HG03025 (cell line): ENCODE measurements around the gene CENPP.
"Not testable (repeated sequence)": the region's sequence is repeated elsewhere in the genome, so short reads cannot be mapped to it uniquely, and the experiment has no call there.

ENCODE experiments used
- ATAC-seq: cut with Tn5 transposase; IDR thresholded peaks from one replicate; pipeline ENCODE4 v1.9.1; 2021; ENCODE audit warnings: mild to moderate bottlenecking, moderate library complexity; ENCODE audit not compliant: unreplicated experiment, low FRiP score

Gene CENPP

DNA sequence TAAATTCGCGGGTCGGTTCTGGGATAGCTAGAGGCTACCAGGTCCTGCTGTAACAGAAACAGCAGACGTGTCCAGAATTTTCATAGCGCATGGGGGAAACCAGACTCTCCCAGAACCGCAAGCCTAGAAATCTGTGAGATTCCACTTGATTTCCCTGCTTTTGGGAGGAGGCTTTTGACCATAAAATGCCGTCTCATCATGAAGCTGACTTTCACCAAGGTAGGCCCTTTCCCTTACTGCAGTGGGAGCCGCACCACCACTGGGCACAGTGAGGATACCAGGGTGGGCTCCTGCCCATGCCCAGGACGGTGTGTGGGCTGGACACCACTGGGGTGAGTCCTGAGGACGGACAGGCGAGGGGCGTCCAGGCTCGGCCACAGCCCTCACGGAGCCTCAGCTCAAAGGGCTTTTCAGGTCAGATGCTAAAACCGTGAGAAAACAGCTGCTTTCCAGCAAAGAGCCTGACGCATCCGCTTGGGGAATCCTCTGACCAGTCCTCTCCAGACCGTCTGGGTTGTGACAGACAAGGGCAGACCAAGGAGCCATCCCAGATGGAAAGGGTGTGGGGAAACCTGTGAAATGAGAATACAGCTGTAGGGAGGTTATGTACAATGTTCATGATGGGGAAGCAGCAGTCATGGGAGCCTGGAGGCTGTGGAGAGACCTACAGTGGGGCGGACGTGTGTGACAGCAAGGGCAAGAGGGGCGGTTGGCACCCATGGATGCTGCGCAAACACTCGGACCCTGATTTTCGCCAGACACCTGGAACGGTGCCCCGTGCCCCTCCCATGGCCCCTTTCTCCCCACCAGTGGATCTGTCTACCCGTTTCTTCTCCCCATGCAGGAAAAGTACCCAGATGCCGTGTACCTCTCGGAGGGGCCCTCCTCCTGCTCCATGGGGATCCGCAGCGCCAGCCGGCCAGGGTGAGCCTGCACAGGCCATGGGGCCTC lies 285.0 kb downstream of the CENPP start:
- no peak for ATAC-seq

DNA sequence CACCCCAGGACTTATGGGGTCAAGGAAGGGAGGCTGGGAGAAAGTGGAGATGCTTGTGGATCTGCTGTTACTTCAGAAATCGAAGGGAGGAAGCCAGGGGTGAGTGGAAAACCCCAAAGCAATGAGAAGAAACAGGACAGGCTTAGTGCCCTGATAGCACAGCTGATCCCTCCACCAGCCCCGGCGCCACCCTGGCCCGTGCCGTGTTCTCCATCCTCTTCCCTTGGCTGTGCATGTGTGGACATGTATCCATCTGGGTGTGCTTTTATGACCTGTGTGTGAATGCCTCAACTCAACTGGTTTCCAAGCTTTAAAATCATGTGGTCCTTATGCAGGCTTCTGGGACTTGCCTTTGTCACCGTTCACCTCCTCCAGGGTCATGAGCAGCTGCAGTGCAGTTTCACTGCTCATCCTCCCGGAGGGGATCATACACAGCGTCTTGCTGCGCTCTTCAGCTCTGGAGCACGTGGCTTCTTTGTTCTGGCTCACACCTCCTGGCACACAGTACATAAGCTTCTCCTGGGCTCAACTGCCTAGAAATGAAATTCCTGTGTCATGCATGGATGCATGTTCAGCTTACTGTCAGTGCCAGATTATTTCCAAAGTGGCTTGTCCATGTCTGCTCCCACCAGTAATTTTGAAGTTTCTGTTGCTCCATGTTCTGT lies 286.0 kb downstream of the CENPP start:
- ATAC-seq: no peak

DNA sequence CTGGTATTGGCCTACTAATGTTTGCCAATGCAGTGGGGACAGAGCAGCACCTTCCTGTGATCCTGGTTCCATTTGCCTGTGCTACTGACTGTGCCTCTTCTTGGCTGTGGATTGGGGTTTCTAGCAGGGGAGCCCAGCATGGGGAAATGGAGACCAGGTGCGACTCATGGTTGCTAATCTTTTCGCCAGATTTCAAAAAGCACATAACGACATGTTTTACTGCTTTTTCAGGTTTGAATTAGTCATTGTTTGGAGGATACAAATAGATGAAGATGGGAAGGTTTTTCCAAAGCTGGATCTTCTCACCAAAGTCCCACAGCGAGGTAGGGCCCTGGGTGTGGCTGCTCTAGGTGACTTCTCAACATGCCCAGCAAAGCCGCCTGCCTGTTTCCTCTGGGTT lies 286.5 kb downstream of the CENPP start:
- no peak for ATAC-seq

DNA sequence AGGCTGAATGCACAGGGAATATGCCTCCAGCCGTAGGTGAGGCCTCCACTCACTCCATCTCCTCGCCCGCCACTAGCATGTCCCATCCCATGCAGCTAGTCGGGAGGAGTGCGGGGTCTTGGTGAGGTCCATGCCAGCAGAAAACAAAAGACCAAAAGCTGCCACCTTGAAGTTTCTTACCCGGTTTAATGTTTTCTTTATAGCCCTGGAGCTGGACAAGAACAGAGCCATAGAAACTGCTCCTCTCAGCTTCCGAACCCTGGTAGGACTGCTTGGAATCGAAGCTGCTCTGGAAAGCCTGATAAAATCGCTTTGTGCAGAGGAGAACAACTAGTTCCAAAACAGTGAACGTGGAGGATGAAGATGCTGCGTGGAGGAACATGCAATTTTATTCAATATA lies 287.1 kb downstream of the CENPP start:
- ATAC-seq: no peak

DNA sequence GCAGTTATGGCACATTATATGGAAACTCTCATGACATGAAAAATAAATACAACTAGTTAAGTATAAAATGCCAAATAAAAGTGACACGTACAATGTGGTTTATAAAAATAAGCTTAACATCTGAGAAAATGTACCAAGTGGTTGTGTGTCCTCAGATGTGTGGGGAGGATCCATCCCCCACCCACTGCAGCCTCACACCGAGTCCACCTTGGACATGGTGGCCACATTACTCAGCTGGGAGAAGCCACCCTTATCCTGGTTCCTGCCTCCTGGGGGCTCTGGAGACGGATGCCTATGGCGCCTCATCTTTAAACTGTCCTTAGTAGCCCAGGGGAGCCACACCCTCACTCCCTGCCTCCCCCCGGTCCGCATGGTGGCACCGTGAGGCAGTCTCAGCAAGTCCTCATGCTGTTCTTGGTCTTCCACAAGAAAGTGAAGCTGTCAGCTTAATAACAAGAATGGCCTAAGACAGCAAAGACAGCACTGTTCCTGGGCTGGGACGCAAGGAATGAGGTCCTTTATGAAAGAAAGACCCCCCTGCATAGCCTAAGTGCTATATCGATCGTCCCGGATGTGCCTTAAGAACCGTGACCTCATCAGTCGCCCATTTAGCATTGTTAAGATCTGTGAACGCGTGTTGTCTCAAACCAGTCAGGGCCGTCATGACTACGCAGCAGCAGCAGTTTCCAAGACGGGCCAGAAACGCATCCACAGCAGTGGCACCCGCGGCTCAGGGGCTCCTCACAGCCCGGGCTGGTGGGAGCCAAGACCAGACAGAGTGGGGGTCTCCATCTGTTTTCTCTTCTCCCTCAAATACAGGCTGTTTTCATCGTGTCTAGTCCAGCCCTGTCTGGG lies 287.7 kb downstream of the CENPP start:
- ATAC-seq: no peak

DNA sequence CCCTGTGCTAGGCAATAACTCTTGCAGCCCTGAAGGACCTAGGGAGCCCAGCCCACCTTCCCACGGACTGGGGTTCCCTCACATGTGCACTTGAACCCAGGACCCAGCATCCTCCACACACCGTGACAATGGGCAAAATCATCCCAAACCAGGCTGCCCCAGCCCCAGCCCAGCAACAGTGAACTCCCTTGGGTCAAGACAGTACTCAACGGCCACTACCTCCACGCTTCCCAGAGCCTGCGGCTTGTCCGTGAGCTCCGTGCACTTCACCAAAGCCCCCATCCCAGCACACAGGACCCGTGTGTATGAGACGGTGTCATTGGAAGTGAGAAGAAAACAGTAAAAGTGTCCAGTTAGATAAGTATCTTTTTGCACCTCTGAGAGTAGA lies 288.4 kb downstream of the CENPP start:
- ATAC-seq: no peak

DNA sequence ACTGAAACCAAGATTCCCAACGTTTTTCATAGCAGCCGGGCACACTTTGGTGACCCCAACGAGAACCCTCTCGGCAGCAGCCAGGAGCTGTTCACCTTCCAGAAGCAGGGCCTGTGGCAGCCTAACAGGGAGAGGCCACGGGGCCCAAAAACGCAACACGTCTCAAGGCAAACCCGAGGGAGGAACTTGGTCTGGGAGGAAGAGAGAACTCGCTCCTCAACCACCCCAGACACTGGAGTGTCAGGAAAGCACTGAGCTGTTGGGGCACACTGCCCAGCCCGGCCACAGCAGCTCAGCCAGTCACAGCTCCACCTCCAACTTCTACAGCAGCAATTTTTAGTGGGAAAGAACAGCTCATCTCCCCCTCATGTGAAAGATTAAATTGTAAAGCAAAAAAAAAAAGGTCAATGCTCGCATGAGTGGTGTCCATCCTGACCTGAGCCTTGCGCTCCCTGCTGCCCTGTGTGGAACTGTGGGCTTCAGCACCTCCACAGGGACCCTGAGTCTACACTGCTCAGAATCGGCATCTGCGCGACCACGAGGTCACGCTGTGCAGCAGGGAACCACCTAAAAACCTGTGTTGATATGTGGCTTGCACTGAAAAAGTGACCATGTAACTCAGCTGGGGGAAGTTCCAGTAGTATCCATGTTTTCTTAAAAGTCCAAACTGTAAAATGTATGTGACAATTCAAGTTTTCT lies 289.2 kb downstream of the CENPP start:
- no peak for ATAC-seq

DNA sequence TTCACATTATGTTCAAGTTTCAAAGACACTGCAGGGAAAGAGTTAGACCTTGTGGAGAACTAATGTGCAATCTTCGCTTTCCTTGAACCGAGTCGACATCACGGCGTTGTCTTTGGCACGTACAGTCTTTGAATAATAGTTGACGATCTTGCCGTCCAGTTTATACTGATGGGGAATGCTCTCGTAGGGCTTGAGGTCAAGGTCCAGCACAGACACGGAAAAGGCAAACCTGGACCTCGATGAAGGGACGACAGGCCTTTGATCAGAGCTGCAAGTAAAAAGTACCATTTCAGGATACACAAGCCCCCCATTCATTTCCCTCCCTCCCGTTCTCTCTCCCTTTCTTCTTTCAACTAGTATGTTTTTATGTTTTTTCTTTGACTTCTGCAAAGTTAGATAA lies 290.0 kb downstream of the CENPP start:
- no peak for ATAC-seq

DNA sequence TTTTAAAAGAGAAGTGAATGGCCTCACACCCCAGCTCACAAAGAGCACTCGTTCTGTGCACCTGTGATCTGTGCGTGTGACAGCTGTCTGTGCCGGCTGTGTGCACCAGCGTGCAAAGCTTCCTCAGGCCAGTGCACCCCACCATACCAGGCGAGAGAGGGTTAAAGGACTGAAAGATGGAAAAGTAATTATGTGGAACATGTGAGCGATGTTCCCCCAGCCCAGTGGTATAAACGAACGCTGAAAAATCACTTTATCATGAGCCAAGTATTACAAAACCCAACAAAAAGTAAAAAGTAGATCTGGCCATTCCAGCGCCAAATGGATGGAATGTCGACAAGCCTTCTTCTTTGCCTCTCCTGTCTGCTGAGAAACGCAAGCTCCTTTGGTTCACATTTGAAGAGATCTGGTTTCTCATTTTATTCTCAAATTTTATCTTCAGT lies 290.5 kb downstream of the CENPP start:
- ATAC-seq: no peak

DNA sequence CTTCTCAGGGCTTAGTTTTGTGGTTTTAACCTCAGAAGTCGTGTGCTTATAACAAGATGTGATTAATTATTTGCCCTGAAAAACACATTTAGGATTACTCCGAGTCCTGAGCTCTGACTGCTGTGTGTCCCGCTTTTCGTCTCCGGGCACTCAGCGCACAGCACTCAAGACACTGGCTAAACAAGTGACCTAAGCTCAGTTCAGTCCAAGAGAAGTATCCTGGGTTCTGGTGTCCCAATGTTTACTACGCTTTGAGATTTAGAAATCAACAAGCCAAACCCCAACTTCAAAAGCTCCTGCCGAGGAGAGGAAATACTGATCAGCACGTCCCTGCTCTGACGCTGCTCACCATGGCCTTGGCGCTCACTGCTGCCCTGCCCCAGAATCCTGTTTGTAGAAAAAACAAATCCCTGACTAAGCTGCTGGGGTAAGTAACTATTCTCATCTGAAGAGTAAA lies 290.9 kb downstream of the CENPP start:
- no peak for ATAC-seq

DNA sequence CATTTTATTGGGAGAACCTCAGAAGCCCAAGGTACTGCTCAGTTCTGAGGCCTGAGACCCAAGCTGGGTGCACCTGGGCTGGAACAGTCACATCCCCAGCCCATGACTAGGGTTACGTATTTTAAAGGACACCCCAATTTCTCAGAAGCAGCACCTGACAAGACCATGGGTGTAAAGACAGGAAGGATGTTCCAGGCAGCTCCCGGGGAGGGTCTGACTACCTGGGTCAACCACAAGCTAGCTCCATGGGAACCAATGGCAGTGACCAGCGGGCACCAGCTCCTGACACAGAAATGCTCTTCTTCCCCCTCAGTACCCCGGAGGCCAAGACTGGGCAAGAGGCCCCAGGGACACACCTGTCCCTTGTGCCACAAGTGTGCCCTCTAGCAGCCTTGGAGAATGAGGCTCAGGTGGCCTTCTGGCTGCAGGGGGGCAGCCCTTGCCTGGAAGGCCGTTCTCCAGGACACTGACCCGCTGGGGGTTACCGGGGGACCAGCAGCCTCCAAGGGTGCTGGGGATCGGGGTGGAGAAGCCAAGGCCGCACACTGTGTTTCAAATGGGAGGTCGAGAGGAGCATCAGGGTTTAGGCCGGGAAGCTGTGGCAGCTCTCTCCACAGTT lies 291.6 kb downstream of the CENPP start:
- ATAC-seq: no peak

DNA sequence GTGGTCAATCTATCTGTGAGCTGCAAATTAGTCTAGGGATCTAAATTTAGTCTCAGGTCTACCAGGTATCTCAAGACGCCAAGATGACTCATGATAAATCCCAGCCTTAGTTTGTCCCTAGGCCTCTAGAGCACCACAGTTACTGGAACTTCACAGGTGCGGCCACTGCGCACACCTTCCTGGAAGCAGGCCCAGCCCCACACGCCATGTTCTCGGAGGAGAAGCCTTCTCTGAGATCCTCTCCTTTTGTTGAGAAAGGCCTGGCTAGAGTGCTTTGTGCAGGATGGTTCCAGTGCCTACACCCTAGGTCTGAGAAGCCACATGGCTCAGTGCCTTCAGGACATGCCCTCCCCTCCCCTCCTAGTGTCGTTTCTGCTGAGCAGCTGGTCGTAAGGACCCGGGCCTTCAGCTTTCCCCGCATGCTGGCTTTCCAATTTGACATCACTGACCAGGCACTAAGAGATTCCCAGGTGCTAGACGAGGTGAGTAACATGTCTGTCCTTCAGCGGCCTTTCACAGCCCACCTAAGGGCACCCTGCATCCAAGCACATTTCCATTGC lies 292.3 kb downstream of the CENPP start:
- ATAC-seq: no peak

DNA sequence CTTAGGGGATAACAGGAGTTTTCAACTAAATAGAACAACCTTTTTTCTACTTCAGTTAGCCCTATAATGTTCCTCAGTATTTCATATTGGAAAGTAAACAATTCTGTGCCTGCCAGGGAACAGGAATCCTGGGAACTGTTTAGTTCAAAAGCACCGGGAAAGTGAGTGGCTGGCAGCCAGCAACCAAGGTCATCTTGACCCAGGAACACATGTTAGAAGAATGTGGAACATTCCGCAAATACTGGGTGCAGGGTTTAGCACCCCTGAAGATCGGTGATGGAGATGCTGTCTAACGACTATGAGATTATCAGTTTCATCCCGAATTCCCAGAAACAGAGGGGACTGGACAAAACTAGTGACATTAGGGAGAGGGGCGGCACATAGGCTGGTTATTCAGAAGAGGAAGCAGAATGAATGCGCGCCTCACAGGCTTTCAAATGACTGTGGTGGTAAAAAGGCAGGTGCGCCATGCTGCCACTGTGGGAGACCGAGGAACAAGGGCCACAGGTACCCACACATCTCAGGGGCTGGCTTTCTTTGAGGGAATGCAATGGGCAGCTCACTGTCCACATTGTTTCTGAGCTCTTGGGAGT lies 293.0 kb downstream of the CENPP start:
- no peak for ATAC-seq

DNA sequence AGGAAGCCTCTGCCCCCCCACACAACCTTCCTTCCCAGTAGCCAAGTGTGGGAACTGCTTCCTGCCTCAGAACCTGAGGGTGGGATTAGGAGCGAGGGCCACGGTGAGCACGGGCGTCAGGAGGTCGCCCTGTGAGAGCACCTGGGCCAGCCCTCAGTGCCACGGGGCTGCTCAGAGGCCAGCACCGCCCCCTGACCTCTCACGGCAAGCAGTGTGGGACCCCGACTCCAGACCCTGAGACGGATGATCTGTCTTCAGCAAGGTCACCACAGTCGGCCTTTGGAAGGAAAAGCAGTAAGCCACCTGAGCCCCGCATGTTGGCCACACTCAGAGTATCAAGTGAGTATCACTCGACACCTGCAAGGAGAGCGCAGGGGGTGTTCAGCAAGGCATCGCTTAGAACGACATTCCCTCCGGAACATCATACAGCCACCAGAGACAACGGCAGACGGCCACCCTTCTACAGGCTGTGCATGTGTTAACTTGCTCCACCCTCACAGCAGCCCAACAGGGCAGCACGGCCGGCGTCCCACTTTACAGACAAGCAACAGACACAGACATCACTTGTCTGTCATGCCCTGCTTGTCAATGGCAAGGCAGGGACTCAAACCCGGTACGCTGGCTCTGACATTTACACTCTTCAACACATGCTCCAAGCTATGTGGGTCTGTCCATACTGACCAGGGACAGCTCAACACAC lies 294.0 kb downstream of the CENPP start:
- ATAC-seq: no peak

DNA sequence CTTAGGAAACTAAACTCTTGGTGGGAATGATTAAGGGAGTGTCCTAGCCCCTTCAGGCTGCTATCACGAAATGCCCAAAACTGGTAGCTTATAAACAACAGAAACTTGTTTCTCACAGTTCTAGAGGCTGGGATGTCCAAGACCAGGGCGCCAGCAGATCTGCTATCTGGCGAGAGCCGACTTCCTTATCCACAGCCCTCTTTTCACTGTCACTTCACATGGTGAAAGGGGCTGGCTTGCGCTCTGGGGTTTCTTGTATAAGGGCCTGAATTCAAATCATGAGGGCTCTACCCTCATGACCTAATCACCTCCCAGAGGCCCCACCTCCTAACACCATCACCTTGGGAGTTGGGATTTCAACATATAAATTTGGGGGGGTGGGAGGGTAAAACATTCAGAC lies 295.1 kb downstream of the CENPP start:
- no peak for ATAC-seq

DNA sequence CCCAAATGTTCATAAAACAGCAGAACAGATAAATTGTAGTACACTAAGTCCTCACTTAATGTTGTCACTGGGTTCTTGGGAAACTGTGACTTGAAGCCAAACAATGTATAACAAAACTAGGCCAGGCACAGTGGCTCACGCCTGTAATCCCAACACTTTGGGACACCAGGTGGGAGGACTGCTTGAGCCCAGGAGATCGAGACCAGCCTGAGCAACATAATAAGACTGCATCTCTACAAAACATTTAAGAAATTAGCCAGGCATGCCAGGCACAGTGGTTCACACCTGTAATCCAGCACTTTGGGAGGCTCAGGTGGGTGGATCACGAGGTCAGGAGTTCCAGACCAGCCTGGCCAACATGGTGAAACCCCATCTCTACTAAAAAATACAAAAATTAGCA lies 298.2 kb downstream of the CENPP start:
- not testable (repeated sequence) for ATAC-seq

DNA sequence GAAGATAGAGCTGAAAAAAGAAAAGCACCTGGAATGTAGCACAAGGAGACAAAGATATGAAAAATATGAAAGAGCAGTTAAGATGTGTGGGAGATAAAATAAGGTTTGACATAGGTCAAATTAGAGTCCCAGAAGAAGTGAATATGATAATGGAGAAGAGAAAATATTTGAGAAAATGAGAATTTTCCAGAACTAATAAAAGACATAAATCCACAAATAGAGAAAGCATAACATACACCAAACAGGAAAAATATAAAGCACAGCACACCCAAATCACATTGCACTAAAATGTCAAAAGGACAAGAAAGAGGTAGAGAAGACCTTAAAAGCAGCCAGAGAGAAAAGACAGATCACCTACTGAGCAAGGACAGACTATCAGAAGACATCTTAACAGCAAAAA lies 300.7 kb downstream of the CENPP start:
- ATAC-seq: no peak

DNA sequence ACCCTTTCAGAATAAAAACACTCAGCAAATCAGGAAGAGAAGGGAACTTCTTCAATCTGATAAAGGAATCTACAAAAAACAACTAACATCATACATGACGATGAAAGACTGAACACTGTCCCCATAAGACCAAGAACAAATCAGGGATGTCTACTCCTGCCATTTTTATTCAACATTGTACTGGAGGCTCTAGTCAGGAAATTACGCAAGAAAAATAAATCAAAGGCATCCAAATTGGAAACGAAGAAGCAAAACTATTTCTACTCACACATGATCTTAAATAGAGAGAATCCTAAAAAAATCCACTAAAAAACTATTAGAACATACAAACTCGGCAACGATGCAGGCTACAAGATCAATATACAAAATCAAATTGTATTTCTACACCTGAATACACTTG lies 301.9 kb downstream of the CENPP start:
- ATAC-seq: no peak
